HEK293T (cell line): Measurements from ENCODE around the gene ATG7.

ENCODE experiments used
- ARNT ChIP-seq: fragments of 450-650 bp; IDR thresholded peaks from 2 replicates; pipeline ENCODE4 v1.6.1; 2017; ENCODE audit warnings: mild to moderate bottlenecking
- BHLHE40 ChIP-seq: fragments of 450-650 bp; IDR thresholded peaks from 2 replicates; pipeline ENCODE4 v1.6.1; 2016; ENCODE audit warnings: mild to moderate bottlenecking, moderate library complexity, borderline replicate concordance
- ELF4 ChIP-seq: fragments of 450-650 bp; IDR thresholded peaks from 2 replicates; pipeline ENCODE4 v1.6.1; 2017; ENCODE audit warnings: antibody characterized with exemption
- FOXA1 ChIP-seq: fragments of 450-650 bp; IDR thresholded peaks from 2 replicates; pipeline ENCODE4 v1.6.1; 2016; ENCODE audit warnings: mild to moderate bottlenecking
- FOXK2 ChIP-seq: fragments of 450-650 bp; IDR thresholded peaks from 2 replicates; pipeline ENCODE4 v1.6.1; 2016; ENCODE audit warnings: mild to moderate bottlenecking
- FOXM1 ChIP-seq: fragments of 450-650 bp; IDR thresholded peaks from 2 replicates; pipeline ENCODE4 v1.6.1; 2017; ENCODE audit warnings: mild to moderate bottlenecking, borderline replicate concordance
- L3MBTL2 ChIP-seq: fragments of 450-650 bp; conservative IDR thresholded peaks from 2 replicates; pipeline ENCODE4 v1.6.1; 2016; ENCODE audit warnings: mild to moderate bottlenecking
- LEF1 ChIP-seq: fragments of 450-650 bp; IDR thresholded peaks from 2 replicates; pipeline ENCODE4 v1.6.1; 2017; ENCODE audit warnings: mild to moderate bottlenecking, borderline replicate concordance
- NFRKB ChIP-seq: fragments of 450-650 bp; IDR thresholded peaks from 2 replicates; pipeline ENCODE4 v1.6.1; 2016; ENCODE audit warnings: mild to moderate bottlenecking, moderate library complexity
- PKNOX1 ChIP-seq: fragments of 450-650 bp; IDR thresholded peaks from 2 replicates; pipeline ENCODE4 v1.6.1; 2016
- SP1 ChIP-seq: fragments of 450-650 bp; IDR thresholded peaks from 2 replicates; pipeline ENCODE4 v1.6.1; 2017
- SUZ12 ChIP-seq: fragments of 450-650 bp; IDR thresholded peaks from 2 replicates; pipeline ENCODE4 v1.6.1; 2016; ENCODE audit warnings: mild to moderate bottlenecking
- TARDBP ChIP-seq: fragments of 450-650 bp; IDR thresholded peaks from 2 replicates; pipeline ENCODE4 v1.6.1; 2016
- ZNF384 ChIP-seq: fragments of 450-650 bp; IDR thresholded peaks from 2 replicates; pipeline ENCODE4 v1.6.1; 2016

GRCh38 chr3:11371747-11372146, 99.5 kb downstream of the ATG7 start:
- TF ChIP-seq FOXK2 (no peak), TARDBP (no peak), SP1 (no peak), ARNT (no peak), ZNF384 (no peak), BHLHE40 (no peak), LEF1 (no peak), FOXM1 (no peak), NFRKB (no peak), PKNOX1 (no peak), SUZ12 (no peak), L3MBTL2 (no peak), ELF4 (no peak), FOXA1 (no peak)
